ENCODE measurements around the gene PPT2.

The PPT2 gene

DNA sequence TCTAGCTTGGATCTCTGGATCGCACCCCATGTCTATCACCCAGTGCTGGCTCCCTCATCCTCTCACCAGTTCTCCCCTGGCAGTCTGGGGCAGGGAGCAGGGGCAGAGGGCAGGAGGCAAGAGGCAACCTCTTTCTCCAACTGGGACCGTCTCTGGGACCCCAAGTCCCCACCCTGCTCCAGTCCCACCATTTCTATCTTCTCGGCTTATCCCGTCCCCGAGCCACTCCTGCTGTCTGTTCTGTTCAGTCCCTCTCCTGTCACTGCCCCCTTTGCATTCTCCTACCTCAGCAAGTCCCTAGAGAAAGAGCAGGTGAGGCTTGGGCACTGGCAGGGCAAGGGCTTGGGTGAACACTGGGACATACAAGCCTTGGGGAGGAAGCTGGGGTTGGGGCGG, 44.2 kb upstream of the PPT2 start:
- no peak overlapping the region for H3K4me2 ChIP-seq (ENCODE audit: low read depth, low read length, poor library complexity, severe bottlenecking)
- TF ChIP-seq EZH2phosphoT487 (IDR thresholded peaks at IDR 0.05; ENCODE audit: borderline replicate concordance) (no peak), CTCF (conservative IDR thresholded peaks at IDR 0.05; ENCODE audit: low read length) (no peak)
- no peaks in the 10 kb centered on the region for H4K20me1 ChIP-seq (ENCODE audit: insufficient read depth, low read length, poor library complexity, severe bottlenecking)

DNA sequence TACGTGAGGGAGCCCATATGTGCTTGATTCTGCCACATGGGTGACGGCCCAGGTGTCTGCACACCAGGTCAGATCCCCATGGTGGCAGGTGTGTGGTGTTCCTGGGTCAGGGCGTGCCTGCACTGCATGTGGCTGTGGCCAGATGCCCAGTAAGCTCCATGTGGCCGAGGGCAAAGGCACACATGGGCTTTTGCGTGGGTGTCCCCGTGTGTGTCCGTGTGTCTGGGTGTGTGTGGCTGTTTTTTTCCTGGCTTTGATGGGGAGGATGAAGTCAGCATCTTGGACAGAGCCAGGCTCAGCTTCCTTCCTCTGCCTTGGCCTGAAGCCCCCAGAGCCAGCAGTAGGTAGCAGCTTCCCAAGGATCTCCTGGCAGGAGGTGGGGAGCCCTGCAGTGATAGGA, 43.3 kb upstream of the PPT2 start:
- Histone ChIP-seq H3K79me2 (ENCODE audit: insufficient read depth, low read length) (no peaks in the 10 kb centered on the region), H3K27me3 (ENCODE audit: insufficient read depth, low read length, poor library complexity, severe bottlenecking) (no peaks in the 10 kb centered on the region), H2AFZ (ENCODE audit: low read length) (no peak overlapping the region), H3K9me2 (replicated peaks; ENCODE audit: low read depth, low read length) (no peaks in the 10 kb centered on the region), H3K4me1 (ENCODE audit: insufficient read depth, low read length, poor library complexity, severe bottlenecking) (no peaks in the 10 kb centered on the region), H3K4me3 (ENCODE audit: low read length, poor library complexity, severe bottlenecking) (no peak overlapping the region), H3K9me3 (ENCODE audit: insufficient read depth, low read depth, low read length) (no peaks in the 10 kb centered on the region), H4K20me1 (ENCODE audit: insufficient read depth, low read length, poor library complexity, severe bottlenecking) (no peaks in the 10 kb centered on the region), H3K9ac (ENCODE audit: low read depth, low read length, poor library complexity, severe bottlenecking) (no peak overlapping the region), H3K36me3 (ENCODE audit: insufficient read depth, low read length) (peaks cover 2% of the 10 kb centered on the region; the same call in 1 of the 2 replicates), H3K4me2 (ENCODE audit: low read depth, low read length, poor library complexity, severe bottlenecking) (no peak overlapping the region), H3F3A (ENCODE audit: low read depth) (no peaks in the 10 kb centered on the region)
- TF ChIP-seq EZH2phosphoT487 (IDR thresholded peaks at IDR 0.05; ENCODE audit: borderline replicate concordance), result no peak
- no peak for TF ChIP-seq CTCF (conservative IDR thresholded peaks at IDR 0.05; ENCODE audit: low read length)

More for the DNA sequence above, 44.2 kb upstream of the PPT2 start:
- Histone ChIP-seq H3K9ac (ENCODE audit: low read depth, low read length, poor library complexity, severe bottlenecking) (no peak overlapping the region), H3K36me3 (ENCODE audit: insufficient read depth, low read length) (no peaks in the 10 kb centered on the region), H3K4me1 (ENCODE audit: insufficient read depth, low read length, poor library complexity, severe bottlenecking) (no peaks in the 10 kb centered on the region), H3K9me2 (replicated peaks; ENCODE audit: low read depth, low read length) (no peaks in the 10 kb centered on the region), H3K79me2 (ENCODE audit: insufficient read depth, low read length) (no peaks in the 10 kb centered on the region), H3K9me3 (ENCODE audit: insufficient read depth, low read depth, low read length) (no peaks in the 10 kb centered on the region), H3F3A (ENCODE audit: low read depth) (no peaks in the 10 kb centered on the region), H3K27me3 (ENCODE audit: insufficient read depth, low read length, poor library complexity, severe bottlenecking) (no peaks in the 10 kb centered on the region), H2AFZ (ENCODE audit: low read length) (no peak overlapping the region), H3K4me3 (ENCODE audit: low read length, poor library complexity, severe bottlenecking) (no peak overlapping the region)

DNA sequence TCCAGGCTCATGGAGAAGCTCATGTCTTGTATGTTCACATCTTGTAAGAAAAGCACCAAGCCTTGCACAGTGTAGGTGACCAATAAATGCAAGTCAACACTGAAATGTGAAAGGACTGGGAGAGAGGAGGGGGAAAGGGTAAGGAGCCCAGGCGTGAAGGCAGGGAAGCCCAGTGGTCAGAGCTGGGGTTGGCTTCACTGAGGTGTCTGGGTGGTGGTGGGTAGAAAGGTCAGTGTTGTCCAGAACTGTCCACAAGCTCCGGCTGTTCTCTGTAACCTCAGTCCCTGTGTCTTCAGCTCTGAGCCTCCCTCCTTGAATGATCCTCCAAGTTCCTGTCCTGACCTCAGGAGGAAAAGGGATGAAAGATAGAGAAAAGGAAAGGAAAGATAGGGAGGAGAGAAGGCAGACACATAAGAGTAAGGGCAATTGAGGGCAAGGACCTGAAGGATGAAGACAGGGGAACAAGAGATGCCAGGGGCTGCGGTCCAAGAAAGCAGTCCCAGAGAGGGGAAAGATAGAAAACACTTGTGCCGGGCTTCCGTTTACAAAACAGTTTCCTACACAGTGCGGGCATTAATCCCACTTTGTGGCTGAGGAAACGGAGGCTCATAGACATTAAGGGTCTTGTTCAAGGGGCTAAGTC, 42.4 kb upstream of the PPT2 start:
- Histone ChIP-seq H2AFZ (ENCODE audit: low read length) (no peak overlapping the region), H3K27me3 (ENCODE audit: insufficient read depth, low read length, poor library complexity, severe bottlenecking) (no peaks in the 10 kb centered on the region), H3K36me3 (ENCODE audit: insufficient read depth, low read length) (peaks cover 12% of the 10 kb centered on the region; the same call in 1 of the 2 replicates), H3K9me3 (ENCODE audit: insufficient read depth, low read depth, low read length) (no peaks in the 10 kb centered on the region), H3K79me2 (ENCODE audit: insufficient read depth, low read length) (no peaks in the 10 kb centered on the region), H3K4me3 (ENCODE audit: low read length, poor library complexity, severe bottlenecking) (no peak overlapping the region), H3F3A (ENCODE audit: low read depth) (no peaks in the 10 kb centered on the region), H3K4me2 (ENCODE audit: low read depth, low read length, poor library complexity, severe bottlenecking) (no peak overlapping the region), H3K9me2 (replicated peaks; ENCODE audit: low read depth, low read length) (no peaks in the 10 kb centered on the region), H4K20me1 (ENCODE audit: insufficient read depth, low read length, poor library complexity, severe bottlenecking) (no peaks in the 10 kb centered on the region), H3K4me1 (ENCODE audit: insufficient read depth, low read length, poor library complexity, severe bottlenecking) (no peaks in the 10 kb centered on the region), H3K9ac (ENCODE audit: low read depth, low read length, poor library complexity, severe bottlenecking) (no peak overlapping the region)
- TF ChIP-seq CTCF (conservative IDR thresholded peaks at IDR 0.05; ENCODE audit: low read length) (no peak), EZH2phosphoT487 (IDR thresholded peaks at IDR 0.05; ENCODE audit: borderline replicate concordance) (no peak)
